Heart right ventricle (tissue), 16 donors: Measurements from ENCODE around the gene CASK. TPM values are rescaled to one million over a fixed set of nuclear protein-coding genes. Genes with fewer than 3 reads are reported as not detected.
A peak's percentile ranks its signal among the peaks of the same experiment; 100 is the strongest.

ENCODE experiments used
- ATAC-seq, 8 donors: fragments of 200-7000 bp; cut with Tn5 transposase; one replicate each; pipeline ENCODE4 v1.9.1; 2020; ENCODE audit warnings: mild to moderate bottlenecking in 8 of 8, moderate library complexity in 8 of 8, moderate number of reproducible peaks in 1 of 8
- DNase-seq, 2 donors: peaks; one replicate each; pipeline ENCODE4 v3.0.0-alpha.2; 2020
- H3K27ac ChIP-seq, 10 donors: fragments of 200-600 bp; sonication (generic) in 2 of 10; one replicate each; pipeline versions ENCODE4 v1.5.0 to v1.8.0; 2020 to 2022; ENCODE audit warnings: mild to moderate bottlenecking in 3 of 10
- H3K27me3 ChIP-seq, 7 donors: fragments of 200-600 bp; one replicate each; pipeline ENCODE4 v1.8.0; 2021 to 2022; ENCODE audit warnings: mild to moderate bottlenecking in 2 of 7
- H3K36me3 ChIP-seq, 9 donors: fragments of 200-600 bp; sonication (generic) in 1 of 9; one replicate each; pipeline versions ENCODE4 v1.5.0 to v1.8.0; 2020 to 2022; ENCODE audit warnings: mild to moderate bottlenecking in 2 of 9
- H3K4me1 ChIP-seq, 9 donors: fragments of 200-600 bp; sonication (generic) in 1 of 9; one replicate each; pipeline versions ENCODE4 v1.5.0 to v1.8.0; 2020 to 2022; ENCODE audit warnings: mild to moderate bottlenecking in 4 of 9
- H3K4me3 ChIP-seq, 10 donors: fragments of 200-600 bp; sonication (generic) in 2 of 10; one replicate each; pipeline versions ENCODE4 v1.5.0 to v1.8.0; 2020 to 2022; ENCODE audit warnings: mild to moderate bottlenecking in 7 of 10, moderate library complexity in 2 of 10
- H3K9me3 ChIP-seq, 11 donors: fragments of 200-600 bp in 10 of 11; sonication (generic) in 2 of 11; one replicate each; pipeline versions ENCODE4 v1.5.0 to v1.8.0; 2013 to 2022; ENCODE audit warnings: mild to moderate bottlenecking in 2 of 11, control low read depth in 1 of 11, moderate library complexity in 1 of 11
- CTCF ChIP-seq, 9 donors: fragments of 200-600 bp; sonication (generic) in 2 of 9; IDR thresholded peaks; one replicate each; pipeline versions ENCODE4 v1.5.0 to v1.8.0; 2021 to 2022; ENCODE audit warnings: antibody characterized with exemption in 9 of 9, mild to moderate bottlenecking in 5 of 9, moderate library complexity in 1 of 9
- WGBS, 2 donors: extraction: QIAGEN DNeasy Blood & Tissue Kit; methylation state at CpG; one replicate each; pipeline ENCODE4 v1.1.7; 2013; ENCODE audit warnings: inconsistent platforms in 1 of 2; 5-methylcytosine and 5-hydroxymethylcytosine counted together
- intact Hi-C, 10 donors: fragments of 100-400 bp; cut with DNase I; formaldehyde crosslinking; loops; one replicate each; pipeline versions ENCODE4 v1.11.1 to v1.14.2; 2022
- polyA plus RNA-seq, 2 donors: library from polyadenylated mRNA; stranded (reverse); fragments of 200-250 nt; gene quantifications; one replicate each; pipeline ENCODE4 v1.2.3, GENCODE V29; 2013
- total RNA-seq, 10 donors: library from RNA; stranded (reverse); fragmentation: NEBNext Ultra II Directional in 3 of 10; extraction: Animal tissue kit (Norgen Biotek cat#: 25700) in 3 of 10; gene quantifications; one replicate each; pipeline versions ENCODE4 v1.2.1 to v1.2.4, GENCODE V29; 2021 to 2023
- donor health status: Arrhythmogenic right ventricular cardiomyopathy.
- donor health status: ischemic (EF 13 %, LVEDD 7.1; RV severe dilation, severe dysfunction).
- donor health status: healthy with polysubstance abuse.
- donor health status: DM: no; HTN: yes; CAD: no.
- donor health status: DM: no; HTN: no; CAD: no.
- donor health status: ischemic (EF 25% LVEDD 6.9; RV normal size, moderate dysfunction).
- donor health status: ischemic (EF 25% LVEDD 5.7; RV mildly dilated, moderate dysfunction).
- donor health status: healthy.
- donor health status: DM: yes; HTN: yes; CAD: no.
- donor health status: Ischemic cardiomyopathy.
- donor health status: ischemic (EF 35%, LVEDD 5.7; RV mildly dilated, moderate dysfunction).
- donor health status: nonischemic (EF 11% LVEDD 7.7; RV severe dilation, severe dysfunction).
- donor health status: DM: yes; HTN: yes; CAD: no.
- donor health status: PGD.
- donor health status: ischemic (EF 29% LVEDD 5.4; RV normal size, mild dysfunction).
- donor health status: nonischemic (EF 23%, LVEDD 6.1; RV moderate dilation, normal function).

CASK gene
- total and polyA plus RNA-seq, 12 donors: 2.2 to 20.7 (median 12.7) TPM

DNA sequence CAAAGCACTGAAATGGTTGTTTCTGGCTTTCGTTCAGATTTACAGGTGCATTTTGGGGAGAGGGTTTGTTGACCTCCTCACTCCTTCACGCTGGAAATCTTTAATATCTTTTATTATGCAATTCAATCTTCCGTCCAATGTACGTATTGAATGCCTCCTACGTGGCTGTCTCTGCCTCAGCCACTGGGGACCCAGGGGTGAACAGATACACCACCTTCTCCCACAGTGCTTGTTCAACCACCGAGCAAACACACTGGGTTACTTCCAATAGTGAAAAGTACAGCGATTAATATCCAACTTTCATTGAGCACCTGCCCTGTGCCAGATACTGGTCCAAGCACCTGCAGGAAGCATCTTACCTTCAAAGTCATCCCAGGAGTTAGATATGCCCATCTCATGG, 424.2 kb downstream of the CASK start:
- Histone ChIP-seq H3K36me3 (no peaks in the 10 kb centered on the region), H3K4me1 (no peaks in the 10 kb centered on the region), H3K27me3 (peaks cover 0 to 16% (median 0%) of the 10 kb centered on the region in 7 donors), H3K9me3 (peaks cover 0 to 17% (median 0%) of the 10 kb centered on the region in 11 donors), H3K27ac (no peak overlapping the region), H3K4me3 (no peak overlapping the region)
- TF ChIP-seq CTCF (IDR thresholded peaks at IDR 0.05): no peak
- no peak for ATAC-seq
- intact Hi-C loops: no loop called here
- 92 to 94% methylated on average over 7 of the region's 7 CpGs for WGBS, 2 donors
- no peak for DNase-seq

- Histone ChIP-seq H3K27ac (no peak overlapping the region), H3K36me3 (no peaks in the 10 kb centered on the region), H3K4me3 (no peak overlapping the region), H3K9me3 (peaks cover 0 to 7% (median 0%) of the 10 kb centered on the region in 11 donors), H3K27me3 (peaks cover 0 to 34% (median 0%) of the 10 kb centered on the region in 7 donors), H3K4me1 (peaks cover 0 to 7% (median 0%) of the 10 kb centered on the region in 9 donors)
- ATAC-seq (peak in 1 of 8 donors; percentile 71), DNase-seq (no peak)
- intact Hi-C loops: no loop called here
- no peak for TF ChIP-seq CTCF (IDR thresholded peaks at IDR 0.05)
- WGBS, 2 donors: 40 to 44% methylated on average over 12 of the region's 12 CpGs
Observed at GRCh38 chrX:41491267-41492004, 431.9 kb downstream of the CASK start.

DNA sequence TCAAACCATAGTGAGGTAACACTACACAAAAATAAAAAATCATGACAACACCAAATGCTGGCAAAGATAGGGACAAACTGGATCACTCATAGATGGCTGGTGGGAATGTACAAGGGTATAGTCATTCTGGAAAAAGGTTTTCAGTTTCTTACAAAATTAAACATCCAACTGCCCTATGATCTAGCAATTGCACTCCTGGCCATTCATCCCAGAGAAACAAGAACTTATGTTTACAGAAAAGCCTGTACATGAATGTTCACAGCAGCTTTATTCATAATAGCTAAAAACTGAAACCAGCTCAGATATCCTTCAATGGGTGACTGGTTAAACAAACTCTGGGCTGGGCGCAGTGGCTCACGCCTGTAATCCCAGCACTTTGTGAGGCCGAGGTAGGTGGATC, 432.9 kb downstream of the CASK start:
- intact Hi-C loops: no loop called here
- TF ChIP-seq CTCF (IDR thresholded peaks at IDR 0.05): no peak
- no peak overlapping the region for H3K27ac ChIP-seq
- peaks cover 0 to 7% (median 0%) of the 10 kb centered on the region in 9 donors for H3K4me1 ChIP-seq
- DNase-seq: no peak
- ATAC-seq: no peak
- H3K27me3 ChIP-seq: peaks cover 0 to 28% (median 0%) of the 10 kb centered on the region in 7 donors
- H3K4me3 ChIP-seq: no peak overlapping the region
- H3K9me3 ChIP-seq: peaks cover 0 to 7% (median 0%) of the 10 kb centered on the region in 11 donors
- H3K36me3 ChIP-seq: no peaks in the 10 kb centered on the region
- WGBS, 2 donors: 96% methylated on average over 3 of the region's 3 CpGs

- DNase-seq (no peak), ATAC-seq (no peak)
- Histone ChIP-seq H3K4me1 (no peaks in the 10 kb centered on the region), H3K27ac (no peak overlapping the region), H3K4me3 (no peak overlapping the region), H3K27me3 (peaks cover 0 to 15% (median 0%) of the 10 kb centered on the region in 7 donors), H3K9me3 (peaks cover 0 to 5% (median 0%) of the 10 kb centered on the region in 11 donors), H3K36me3 (no peaks in the 10 kb centered on the region)
- TF ChIP-seq CTCF (IDR thresholded peaks at IDR 0.05): no peak
- intact Hi-C loops: no loop called here
- 70 to 81% methylated on average over 5 of the region's 5 CpGs for WGBS, 2 donors
Observed at GRCh38 chrX:41482154-41482850, 441.1 kb downstream of the CASK start.
